Cardiac muscle cell (in vitro differentiated cells and primary cell): ENCODE results near the gene TPSB2. TPM values are rescaled to one million over a fixed set of nuclear protein-coding genes. Genes with fewer than 3 reads are reported as not detected.

ENCODE experiments used
- DNase-seq, 2 donors: peaks; one replicate each; pipeline versions ENCODE4 v3.0.0 to v3.0.0-alpha.2; 2010 to 2017; ENCODE audit warnings: low read depth in 1 of 2, low spot score in 1 of 2
- H3K27ac ChIP-seq: fragments of 200-600 bp; sonication (generic); 2 replicates; pipeline ENCODE4 v1.5.1; 2016
- H3K27me3 ChIP-seq: fragments of 200-600 bp; sonication (generic); 2 replicates; pipeline ENCODE4 v1.6.0; 2016; ENCODE audit warnings: control low read depth
- H3K36me3 ChIP-seq: fragments of 200-600 bp; sonication (generic); 2 replicates; pipeline ENCODE4 v1.5.1; 2016; ENCODE audit warnings: control low read depth
- H3K4me1 ChIP-seq: fragments of 200-600 bp; sonication (generic); 2 replicates; pipeline ENCODE4 v1.8.1; 2017; ENCODE audit warnings: low read depth, mild to moderate bottlenecking, mixed run types
- H3K4me3 ChIP-seq: fragments of 200-600 bp; sonication (generic); 2 replicates; pipeline ENCODE4 v1.5.1; 2016; ENCODE audit warnings: mild to moderate bottlenecking
- H3K9me3 ChIP-seq: fragments of 200-600 bp; sonication (generic); 2 replicates; pipeline ENCODE4 v1.5.1; 2017; ENCODE audit warnings: low read depth, mild to moderate bottlenecking, control low read depth
- polyA plus RNA-seq: library from polyadenylated mRNA; unstranded; fragments of >200 nt; fragmentation: Nextera tagmentation; extraction: Ambion mirVana; gene quantifications from 2 replicates; pipeline ENCODE4 v1.2.1, GENCODE V29; 2016
- total RNA-seq: library from RNA; depleted of rRNA; stranded (reverse); fragments of >200 nt; gene quantifications from 2 replicates; pipeline ENCODE4 v1.2.3, GENCODE V29; 2016
- TF ChIP-seq, protein P1 (sequence below): IDR thresholded peaks from 2 replicates; pipeline ENCODE4 v1.5.1; 2012; ENCODE audit warnings: low read depth, mild to moderate bottlenecking, low read length

Gene TPSB2
- total and polyA plus RNA-seq, 2 experiments from 2014 or later, result not detected

DNA sequence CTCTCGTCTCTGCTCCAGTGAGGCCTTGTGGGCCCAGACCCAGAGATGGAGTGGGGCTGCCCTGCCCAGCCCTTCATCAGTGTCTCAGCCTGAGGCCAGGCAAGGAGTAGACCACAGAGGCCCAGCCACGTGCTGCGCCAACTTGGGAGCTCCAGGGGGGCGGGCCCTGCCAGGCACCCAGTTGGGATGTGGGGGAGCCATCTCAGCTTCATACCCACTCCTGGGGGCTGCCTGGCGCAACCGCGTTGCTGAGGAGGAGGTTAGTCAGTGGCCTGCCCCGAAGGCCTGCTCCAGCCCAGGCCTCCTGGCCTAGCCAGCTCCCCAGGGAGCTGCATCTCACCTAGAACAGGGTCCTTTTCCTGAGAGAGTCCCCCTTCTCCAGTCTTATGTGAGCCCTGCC, 16.8 kb downstream of the TPSB2 start:
- TF ChIP-seq, protein P1, sequence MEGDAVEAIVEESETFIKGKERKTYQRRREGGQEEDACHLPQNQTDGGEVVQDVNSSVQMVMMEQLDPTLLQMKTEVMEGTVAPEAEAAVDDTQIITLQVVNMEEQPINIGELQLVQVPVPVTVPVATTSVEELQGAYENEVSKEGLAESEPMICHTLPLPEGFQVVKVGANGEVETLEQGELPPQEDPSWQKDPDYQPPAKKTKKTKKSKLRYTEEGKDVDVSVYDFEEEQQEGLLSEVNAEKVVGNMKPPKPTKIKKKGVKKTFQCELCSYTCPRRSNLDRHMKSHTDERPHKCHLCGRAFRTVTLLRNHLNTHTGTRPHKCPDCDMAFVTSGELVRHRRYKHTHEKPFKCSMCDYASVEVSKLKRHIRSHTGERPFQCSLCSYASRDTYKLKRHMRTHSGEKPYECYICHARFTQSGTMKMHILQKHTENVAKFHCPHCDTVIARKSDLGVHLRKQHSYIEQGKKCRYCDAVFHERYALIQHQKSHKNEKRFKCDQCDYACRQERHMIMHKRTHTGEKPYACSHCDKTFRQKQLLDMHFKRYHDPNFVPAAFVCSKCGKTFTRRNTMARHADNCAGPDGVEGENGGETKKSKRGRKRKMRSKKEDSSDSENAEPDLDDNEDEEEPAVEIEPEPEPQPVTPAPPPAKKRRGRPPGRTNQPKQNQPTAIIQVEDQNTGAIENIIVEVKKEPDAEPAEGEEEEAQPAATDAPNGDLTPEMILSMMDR, result no peak
- no peak for DNase-seq
- H3K9me3 ChIP-seq, result no peaks in the 10 kb centered on the region
- H3K27me3 ChIP-seq, result no peaks in the 10 kb centered on the region
- H3K36me3 ChIP-seq, result peaks cover 3% of the 10 kb centered on the region
- H3K27ac ChIP-seq, result no peak overlapping the region
- no peak overlapping the region for H3K4me3 ChIP-seq
- H3K4me1 ChIP-seq, result no peaks in the 10 kb centered on the region

DNA sequence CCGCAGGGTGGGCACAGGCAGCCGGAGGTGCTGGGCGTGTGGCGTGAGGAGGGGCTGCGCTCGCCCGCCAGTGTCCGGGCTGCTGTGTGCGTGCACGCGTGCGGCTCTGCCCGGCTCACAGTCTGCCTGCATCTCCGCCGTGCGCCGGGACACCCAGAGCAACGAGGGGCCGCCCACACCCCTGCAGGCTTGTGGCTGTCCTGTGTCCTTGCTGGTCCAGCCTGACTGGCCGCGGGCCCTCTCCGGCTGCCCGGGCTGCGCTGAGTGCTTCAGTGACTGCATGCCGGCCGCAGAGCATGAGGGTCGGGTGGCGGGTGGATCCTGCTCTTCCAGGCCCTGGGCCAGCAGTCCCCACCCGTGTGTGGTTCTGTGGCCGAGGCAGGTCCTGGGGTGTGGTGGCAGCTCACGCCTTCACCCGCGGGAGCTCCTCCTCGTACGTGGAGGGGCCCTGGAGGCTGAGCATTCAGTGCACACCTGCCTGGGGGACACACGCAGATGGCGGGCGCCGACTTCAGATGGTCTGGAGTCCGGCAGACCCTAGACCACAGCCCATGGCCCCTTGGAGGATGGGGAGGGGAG, 17.3 kb downstream of the TPSB2 start:
- Histone ChIP-seq H3K4me3 (no peak overlapping the region), H3K27me3 (no peaks in the 10 kb centered on the region), H3K4me1 (no peaks in the 10 kb centered on the region), H3K9me3 (no peaks in the 10 kb centered on the region), H3K27ac (no peak overlapping the region), H3K36me3 (peaks cover 5% of the 10 kb centered on the region)
- TF ChIP-seq, protein P1, result no peak
- no peak for DNase-seq

DNA sequence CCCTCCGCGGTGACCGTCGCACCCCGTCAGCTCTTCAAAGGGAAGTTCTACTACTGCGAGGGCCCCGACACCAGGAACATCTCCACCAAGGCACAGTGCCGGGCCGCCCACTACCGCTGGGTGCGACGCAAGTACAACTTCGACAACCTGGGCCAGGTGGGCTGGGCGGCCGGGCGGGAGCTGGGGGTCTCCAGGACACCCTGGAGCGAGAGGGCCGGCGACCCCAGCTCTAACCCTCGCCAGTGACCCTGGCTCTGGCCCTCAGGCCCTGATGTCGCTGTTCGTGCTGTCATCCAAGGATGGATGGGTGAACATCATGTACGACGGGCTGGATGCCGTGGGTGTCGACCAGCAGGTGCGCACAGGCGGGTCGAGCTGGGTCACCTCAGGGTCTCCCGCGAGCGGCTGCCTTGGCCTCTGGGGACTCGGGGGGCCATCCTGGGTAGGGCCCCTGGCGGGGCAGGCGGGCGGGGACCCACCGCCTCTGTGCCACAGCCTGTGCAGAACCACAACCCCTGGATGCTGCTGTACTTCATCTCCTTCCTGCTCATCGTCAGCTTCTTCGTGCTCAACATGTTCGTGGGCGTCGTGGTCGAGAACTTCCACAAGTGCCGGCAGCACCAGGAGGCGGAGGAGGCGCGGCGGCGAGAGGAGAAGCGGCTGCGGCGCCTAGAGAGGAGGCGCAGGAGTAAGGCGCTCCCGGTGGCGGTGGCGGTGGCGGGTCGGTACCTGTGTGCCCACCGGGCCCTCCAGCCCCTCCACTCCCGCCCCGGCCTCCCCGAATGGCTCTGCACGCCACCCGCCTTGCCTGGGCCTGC, 18.3 kb downstream of the TPSB2 start:
- Histone ChIP-seq H3K27me3 (no peaks in the 10 kb centered on the region), H3K4me1 (no peaks in the 10 kb centered on the region), H3K27ac (no peak overlapping the region), H3K9me3 (no peaks in the 10 kb centered on the region), H3K36me3 (peaks cover 6% of the 10 kb centered on the region), H3K4me3 (no peak overlapping the region)
- TF ChIP-seq, protein P1, result no peak
- no peak for DNase-seq

DNA sequence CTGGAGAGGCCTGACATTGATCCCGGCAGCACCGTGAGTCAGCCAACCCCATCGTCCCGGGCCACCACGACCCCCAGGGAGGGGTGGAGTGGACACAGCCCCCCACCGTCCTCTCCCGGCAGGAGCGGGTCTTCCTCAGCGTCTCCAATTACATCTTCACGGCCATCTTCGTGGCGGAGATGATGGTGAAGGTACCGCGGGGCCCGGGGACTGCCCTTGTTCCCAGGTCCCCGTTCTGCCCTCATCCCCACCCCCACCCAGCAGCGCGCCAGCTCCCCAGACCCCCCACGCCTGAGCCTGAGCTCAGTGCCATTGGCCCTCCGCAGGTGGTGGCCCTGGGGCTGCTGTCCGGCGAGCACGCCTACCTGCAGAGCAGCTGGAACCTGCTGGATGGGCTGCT, 19.5 kb downstream of the TPSB2 start:
- Histone ChIP-seq H3K36me3 (peaks cover 6% of the 10 kb centered on the region), H3K4me3 (no peak overlapping the region), H3K27me3 (no peaks in the 10 kb centered on the region), H3K27ac (no peak overlapping the region), H3K9me3 (no peaks in the 10 kb centered on the region), H3K4me1 (no peaks in the 10 kb centered on the region)
- TF ChIP-seq, protein P1, result no peak
- DNase-seq, result no peak

DNA sequence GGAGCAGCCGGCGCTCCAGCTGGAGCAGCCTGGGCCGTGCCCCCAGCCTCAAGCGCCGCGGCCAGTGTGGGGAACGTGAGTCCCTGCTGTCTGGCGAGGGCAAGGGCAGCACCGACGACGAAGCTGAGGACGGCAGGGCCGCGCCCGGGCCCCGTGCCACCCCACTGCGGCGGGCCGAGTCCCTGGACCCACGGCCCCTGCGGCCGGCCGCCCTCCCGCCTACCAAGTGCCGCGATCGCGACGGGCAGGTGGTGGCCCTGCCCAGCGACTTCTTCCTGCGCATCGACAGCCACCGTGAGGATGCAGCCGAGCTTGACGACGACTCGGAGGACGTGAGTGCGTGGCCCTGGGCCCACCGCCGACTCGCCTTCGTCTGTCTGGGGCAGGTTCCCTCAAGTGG, 20.9 kb downstream of the TPSB2 start:
- H3K27ac ChIP-seq, result no peak overlapping the region
- no peak for DNase-seq
- no peaks in the 10 kb centered on the region for H3K27me3 ChIP-seq
- no peak overlapping the region for H3K4me3 ChIP-seq
- H3K9me3 ChIP-seq, result no peaks in the 10 kb centered on the region
- H3K4me1 ChIP-seq, result no peaks in the 10 kb centered on the region
- peaks cover 6% of the 10 kb centered on the region for H3K36me3 ChIP-seq
- TF ChIP-seq, protein P1, result no peak
